Measurements from ENCODE around the gene SH3GLB2.

Gene SH3GLB2

GRCh38 chr9:129014608-129015007, 13.5 kb downstream of the SH3GLB2 start:
- no peak for TF ChIP-seq CTCF (conservative IDR thresholded peaks at IDR 0.05; ENCODE audit: low read depth, low read length)
- H3K4me3 ChIP-seq (ENCODE audit: low read length), result no peak overlapping the region
- DNase-seq (ENCODE audit: low read depth), result no peak

GRCh38 chr9:129014124-129014523, 14.0 kb downstream of the SH3GLB2 start:
- TF ChIP-seq CTCF (conservative IDR thresholded peaks at IDR 0.05; ENCODE audit: low read depth, low read length), result no peak
- DNase-seq (ENCODE audit: low read depth), result no peak
- H3K4me3 ChIP-seq (ENCODE audit: low read length), result no peak overlapping the region

GRCh38 chr9:129013674-129014073, 14.5 kb downstream of the SH3GLB2 start:
- no peak for TF ChIP-seq CTCF (conservative IDR thresholded peaks at IDR 0.05; ENCODE audit: low read depth, low read length)
- DNase-seq (ENCODE audit: low read depth), result no peak

GRCh38 chr9:129012893-129013448, 15.2 kb downstream of the SH3GLB2 start:
- no peak for DNase-seq (ENCODE audit: low read depth)
- no peak overlapping the region for H3K4me3 ChIP-seq (ENCODE audit: low read length)
- no peak for TF ChIP-seq CTCF (conservative IDR thresholded peaks at IDR 0.05; ENCODE audit: low read depth, low read length)

More at GRCh38 chr9:129013674-129014073, 14.5 kb downstream of the SH3GLB2 start:
- H3K4me3 ChIP-seq (ENCODE audit: low read length), result no peak overlapping the region

GRCh38 chr9:129012343-129012742, 15.8 kb downstream of the SH3GLB2 start:
- TF ChIP-seq CTCF (conservative IDR thresholded peaks at IDR 0.05; ENCODE audit: low read depth, low read length), result no peak
- H3K4me3 ChIP-seq (ENCODE audit: low read length), result no peak overlapping the region

GRCh38 chr9:129011761-129012181, 16.4 kb downstream of the SH3GLB2 start:
- DNase-seq (ENCODE audit: low read depth), result no peak
- TF ChIP-seq CTCF (conservative IDR thresholded peaks at IDR 0.05; ENCODE audit: low read depth, low read length), result no peak
- no peak overlapping the region for H3K4me3 ChIP-seq (ENCODE audit: low read length)

More at GRCh38 chr9:129012343-129012742, 15.8 kb downstream of the SH3GLB2 start:
- no peak for DNase-seq (ENCODE audit: low read depth)

GRCh38 chr9:129011170-129011569, 17.0 kb downstream of the SH3GLB2 start:
- TF ChIP-seq CTCF (conservative IDR thresholded peaks at IDR 0.05; ENCODE audit: low read depth, low read length), result no peak
- H3K4me3 ChIP-seq (ENCODE audit: low read length), result no peak overlapping the region
- no peak for DNase-seq (ENCODE audit: low read depth)

Measured in retinal pigment epithelial cell (primary cell).